Right lobe of liver (tissue), 4 donors: ENCODE measurements around the gene FAM163B.

Experiments used
- CTCF ChIP-seq, 4 donors: fragments of 200-600 bp in 3 of 4; fragments of 450-650 bp in 1 of 4; IDR thresholded peaks; one replicate each; pipeline versions ENCODE4 v1.5.1 to v1.8.0; 2016 to 2022; ENCODE audit warnings: antibody characterized with exemption in 4 of 4, mild to moderate bottlenecking in 2 of 4
- POLR2A ChIP-seq: fragments of 450-650 bp; IDR thresholded peaks from one replicate; pipeline ENCODE4 v1.6.1; 2017; ENCODE audit warnings: antibody characterized with exemption, mild to moderate bottlenecking
- donor health status: DM: no; HTN: no; CAD: no.
- donor health status: DM: no; HTN: no; CAD: no.
- donor health status: DM: no; HTN: yes; CAD: no.

- TF ChIP-seq CTCF (IDR thresholded peaks at IDR 0.05) (no peak), POLR2A (no peak)
Measured at GRCh38 chr9:133638711-133639110, 29.5 kb upstream of the FAM163B start.
